ENCODE measurements around the gene PBOV1.
"Not testable (repeated sequence)": the region's sequence is repeated elsewhere in the genome, so short reads cannot be mapped to it uniquely, and the experiment has no call there.

Gene PBOV1

GRCh38 chr6:138238368-138238767, 20.1 kb upstream of the PBOV1 start:
- no peak for DNase-seq (ENCODE audit: low read depth in 3 of 3, low spot score in 1 of 3)

- DNase-seq (ENCODE audit: low read depth in 3 of 3, low spot score in 1 of 3), result no peak
Measured at GRCh38 chr6:138237463-138237862, 19.2 kb upstream of the PBOV1 start.

GRCh38 chr6:138235693-138236092, 17.4 kb upstream of the PBOV1 start:
- DNase-seq (ENCODE audit: low read depth in 3 of 3, low spot score in 1 of 3), result no peak

DNA sequence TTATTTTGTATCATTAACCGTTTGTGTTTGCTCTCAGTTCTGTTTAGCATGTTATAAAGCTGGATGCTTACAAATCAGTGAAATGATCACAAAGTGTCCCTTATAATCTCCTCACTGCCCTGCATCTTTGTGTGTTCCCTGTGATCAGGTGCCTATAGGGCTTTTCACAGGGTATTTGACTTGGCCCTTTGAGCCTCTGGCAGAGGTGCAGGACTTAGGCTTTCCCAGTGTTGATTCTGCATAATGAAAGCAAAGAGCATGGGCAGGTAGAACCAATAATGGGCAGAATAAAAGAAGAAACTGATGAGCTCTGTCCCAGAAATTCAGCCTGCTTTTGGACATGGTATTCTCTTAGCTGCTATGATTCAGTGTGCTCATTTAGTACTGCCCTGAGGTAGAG, 16.9 kb upstream of the PBOV1 start:
- no peak for DNase-seq (ENCODE audit: low read depth in 3 of 3, low spot score in 1 of 3)

DNA sequence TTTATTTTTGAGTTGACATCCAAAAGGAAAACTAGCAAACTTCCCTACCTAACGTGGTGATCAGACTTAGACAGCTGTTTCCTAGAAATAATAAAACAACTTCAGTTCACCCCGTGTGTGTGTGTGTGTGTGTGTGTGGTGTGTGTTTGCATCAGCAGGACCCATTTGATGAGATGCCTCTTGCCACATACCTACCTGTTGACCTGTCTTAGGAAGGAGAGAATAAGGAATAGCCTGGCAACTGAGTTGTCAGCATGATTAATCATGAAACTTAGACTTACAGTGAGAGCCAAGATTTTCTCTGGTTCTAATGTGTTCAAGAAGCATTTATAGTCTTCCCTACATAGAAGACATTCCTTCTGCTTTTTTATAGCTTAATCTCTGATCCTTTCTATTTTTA, 16.1 kb upstream of the PBOV1 start:
- no peak for DNase-seq (ENCODE audit: low read depth in 3 of 3, low spot score in 1 of 3)

DNA sequence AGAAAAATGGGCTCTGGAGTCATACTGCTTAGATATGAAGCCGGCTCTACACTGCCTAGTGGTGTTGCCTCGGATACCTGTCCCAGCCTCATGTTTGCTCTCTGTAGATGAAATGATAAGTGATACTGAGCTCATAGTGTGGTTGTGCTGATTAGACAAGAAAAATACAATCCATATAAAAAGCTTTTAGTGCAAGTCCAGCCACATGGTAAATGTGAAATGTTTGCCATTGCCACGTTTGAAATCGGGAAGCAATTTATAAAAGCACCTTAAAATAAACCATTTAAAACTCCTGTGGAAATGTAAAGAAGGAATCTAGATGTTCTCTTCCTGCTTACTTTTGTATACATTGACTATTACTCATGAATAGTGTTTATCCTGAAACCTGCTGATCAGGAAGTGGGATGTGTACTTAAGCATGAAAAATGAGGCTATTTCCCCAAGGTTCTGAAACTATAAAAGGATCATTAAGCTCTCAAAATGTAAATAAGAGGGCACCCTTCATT, 13.1 kb upstream of the PBOV1 start:
- no peak for DNase-seq (ENCODE audit: low read depth in 3 of 3, low spot score in 1 of 3)

GRCh38 chr6:138230759-138231380, 12.6 kb upstream of the PBOV1 start:
- DNase-seq (ENCODE audit: low read depth in 3 of 3, low spot score in 1 of 3), result no peak

- DNase-seq (ENCODE audit: low read depth in 3 of 3, low spot score in 1 of 3), result no peak
Measured at GRCh38 chr6:138230221-138230620, 11.9 kb upstream of the PBOV1 start.

GRCh38 chr6:138229663-138230179, 11.4 kb upstream of the PBOV1 start:
- no peak for DNase-seq (ENCODE audit: low read depth in 3 of 3, low spot score in 1 of 3)

GRCh38 chr6:138229072-138229471, 10.8 kb upstream of the PBOV1 start:
- no peak for DNase-seq (ENCODE audit: low read depth in 3 of 3, low spot score in 1 of 3)

- no peak for DNase-seq (ENCODE audit: low read depth in 3 of 3, low spot score in 1 of 3)
Measured at GRCh38 chr6:138227316-138227781, 9.1 kb upstream of the PBOV1 start.

DNA sequence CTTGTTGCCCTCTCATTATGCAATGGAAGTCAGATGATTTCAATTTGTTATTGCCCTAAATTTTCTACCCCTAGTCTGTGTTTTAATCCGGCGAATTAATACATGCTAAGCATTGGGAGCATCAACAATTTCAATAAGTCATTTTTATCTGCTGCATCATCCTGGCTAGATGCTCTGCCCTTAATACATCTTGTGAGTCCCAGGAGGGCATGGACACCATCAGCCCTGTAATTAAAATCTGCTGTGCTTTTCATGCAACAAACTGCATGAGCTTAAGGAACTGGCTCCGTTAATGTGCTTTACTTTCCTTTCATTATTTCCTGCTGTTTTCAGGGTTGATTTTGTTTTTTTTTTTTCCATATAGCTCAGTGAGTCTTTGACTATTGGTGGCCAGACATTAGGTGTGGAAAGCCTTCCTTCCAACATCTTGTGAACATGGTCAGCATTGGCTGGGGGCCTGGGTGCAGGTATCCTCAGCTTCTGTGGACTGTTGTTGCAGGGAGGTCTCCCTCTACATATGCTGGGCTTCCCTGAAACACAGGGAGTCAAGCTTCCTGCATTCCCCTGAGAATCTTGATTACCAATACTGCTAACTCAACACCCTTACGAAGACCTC, 8.5 kb upstream of the PBOV1 start:
- DNase-seq (ENCODE audit: low read depth in 3 of 3, low spot score in 1 of 3), result no peak

GRCh38 chr6:138225953-138226352, 7.7 kb upstream of the PBOV1 start:
- DNase-seq (ENCODE audit: low read depth in 3 of 3, low spot score in 1 of 3), result no peak

DNA sequence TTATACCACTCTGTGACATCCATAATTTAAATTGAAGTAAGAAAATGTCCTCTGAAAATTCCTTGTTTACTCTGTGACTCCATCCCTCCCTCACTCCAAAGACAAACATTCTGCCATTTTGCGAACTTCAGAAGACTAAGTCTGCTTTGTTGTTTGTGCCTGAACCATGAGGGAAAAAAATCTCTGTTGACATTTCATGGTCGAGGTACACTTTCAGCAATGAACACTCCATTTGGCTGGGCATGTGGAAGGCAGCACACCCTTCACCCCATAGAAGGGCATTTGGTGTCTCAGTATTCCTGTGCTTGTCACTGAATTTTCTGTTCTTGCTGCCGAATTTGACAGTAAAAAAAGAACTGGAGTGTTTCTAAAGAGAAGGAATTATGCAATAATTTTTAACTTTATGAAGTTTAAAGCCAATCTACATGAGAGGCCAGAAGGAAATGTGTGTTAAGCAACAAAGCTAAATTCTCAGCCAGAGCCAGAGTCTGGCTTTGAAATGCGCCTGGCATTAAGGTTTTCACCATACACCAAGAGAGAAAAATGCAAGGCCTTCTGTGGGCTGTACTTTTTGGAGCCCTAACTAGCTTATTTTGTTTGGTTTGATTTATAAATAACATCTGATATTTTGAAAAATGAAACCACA, 4.7 kb upstream of the PBOV1 start:
- no peak for DNase-seq (ENCODE audit: low read depth in 3 of 3, low spot score in 1 of 3)

DNA sequence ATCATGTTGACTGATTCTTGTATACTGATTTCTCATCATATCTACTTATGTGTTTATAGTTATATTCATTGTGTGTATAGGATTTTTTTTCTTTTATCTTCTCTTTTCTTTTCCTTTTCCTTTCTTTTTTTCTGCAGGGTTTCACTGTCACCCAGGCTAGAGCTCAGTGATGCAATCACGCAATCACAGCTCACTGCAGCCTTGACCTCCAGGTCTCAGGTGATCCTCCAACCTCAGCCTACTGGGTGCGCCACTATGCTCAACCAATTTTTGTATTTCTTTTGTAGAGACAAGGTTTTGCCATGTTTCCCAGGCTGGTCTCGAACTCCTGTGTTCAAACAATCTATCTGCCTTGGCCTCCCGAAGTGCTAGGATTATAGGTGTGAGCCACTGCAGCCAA, 1.6 kb upstream of the PBOV1 start:
- DNase-seq (ENCODE audit: low read depth in 3 of 3, low spot score in 1 of 3), result no peak

DNA sequence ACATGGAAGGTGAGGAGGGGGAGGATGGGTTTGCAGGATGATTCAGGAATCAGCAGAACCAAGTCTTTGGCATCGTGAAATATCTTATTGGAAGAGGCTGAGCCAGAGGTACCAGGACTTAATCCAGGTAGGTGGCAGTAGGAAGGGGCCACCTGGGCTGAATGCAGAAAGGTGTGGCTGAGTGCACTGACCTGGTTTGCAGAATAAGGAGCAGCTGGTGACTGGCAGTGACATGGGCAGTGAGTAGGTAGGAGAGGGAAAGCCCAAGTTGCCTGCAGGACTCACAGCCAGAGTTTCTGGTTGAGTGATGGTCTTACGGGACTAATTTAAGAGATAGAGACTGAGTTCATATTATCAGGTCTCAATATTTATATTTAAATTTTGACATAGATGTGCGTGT, 1.1 kb upstream of the PBOV1 start:
- DNase-seq (ENCODE audit: low read depth in 3 of 3, low spot score in 1 of 3), result no peak

DNA sequence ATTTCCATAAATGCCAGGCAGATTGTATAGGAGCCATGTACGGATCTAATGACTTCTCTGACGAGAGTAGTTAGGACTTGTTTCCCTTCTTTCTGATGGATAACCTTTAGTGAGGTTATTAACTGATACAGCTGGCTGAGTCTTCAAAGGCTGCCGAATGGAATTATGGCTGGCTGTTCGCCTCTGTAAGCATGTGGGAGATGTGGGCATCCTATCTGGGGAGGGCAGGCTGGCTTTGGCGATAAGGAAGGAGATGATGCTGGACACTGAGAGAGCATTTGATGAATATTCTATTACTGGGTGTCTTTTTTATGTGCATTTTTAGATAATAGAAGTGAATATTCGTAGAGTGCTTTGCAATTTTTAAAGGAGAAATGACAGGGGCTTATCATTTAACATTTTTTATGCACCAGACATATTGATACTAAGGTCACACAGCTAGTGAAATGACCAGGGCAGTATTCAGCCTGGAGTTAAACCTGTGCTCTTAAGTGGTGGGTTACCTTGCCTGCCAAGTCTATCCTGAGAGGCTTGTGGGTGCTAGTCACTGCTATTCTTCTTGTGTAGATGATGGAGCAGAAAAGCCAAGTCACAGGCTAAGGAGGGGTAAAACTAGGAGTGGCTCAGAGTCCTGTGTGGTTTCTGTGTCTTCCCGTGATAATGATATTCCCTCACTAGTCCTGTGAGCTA, 3.1 kb downstream of the PBOV1 start:
- DNase-seq (ENCODE audit: low read depth in 3 of 3, low spot score in 1 of 3), result no peak

GRCh38 chr6:138212530-138212929, 5.8 kb downstream of the PBOV1 start:
- not testable (repeated sequence) for DNase-seq (ENCODE audit: low read depth in 3 of 3, low spot score in 1 of 3)

DNA sequence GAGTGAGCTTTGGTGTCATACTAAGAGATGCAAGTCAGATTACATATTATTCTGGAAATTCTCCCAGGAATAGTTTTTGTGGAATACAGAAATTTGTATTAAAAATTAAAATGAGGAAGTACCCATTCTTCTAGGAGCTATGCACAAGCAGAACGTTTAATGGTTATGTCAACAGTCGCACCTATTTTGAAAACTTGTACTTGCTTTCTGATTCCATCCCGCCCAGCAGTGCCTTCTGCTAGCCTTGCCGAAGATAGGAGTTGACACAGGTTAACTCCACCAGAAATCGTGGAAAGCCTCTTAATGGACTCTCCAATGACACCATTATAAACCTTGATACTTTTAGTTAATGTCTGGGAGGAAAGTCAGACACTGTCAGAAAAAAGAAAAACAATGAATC, 6.7 kb downstream of the PBOV1 start:
- no peak for DNase-seq (ENCODE audit: low read depth in 3 of 3, low spot score in 1 of 3)

DNA sequence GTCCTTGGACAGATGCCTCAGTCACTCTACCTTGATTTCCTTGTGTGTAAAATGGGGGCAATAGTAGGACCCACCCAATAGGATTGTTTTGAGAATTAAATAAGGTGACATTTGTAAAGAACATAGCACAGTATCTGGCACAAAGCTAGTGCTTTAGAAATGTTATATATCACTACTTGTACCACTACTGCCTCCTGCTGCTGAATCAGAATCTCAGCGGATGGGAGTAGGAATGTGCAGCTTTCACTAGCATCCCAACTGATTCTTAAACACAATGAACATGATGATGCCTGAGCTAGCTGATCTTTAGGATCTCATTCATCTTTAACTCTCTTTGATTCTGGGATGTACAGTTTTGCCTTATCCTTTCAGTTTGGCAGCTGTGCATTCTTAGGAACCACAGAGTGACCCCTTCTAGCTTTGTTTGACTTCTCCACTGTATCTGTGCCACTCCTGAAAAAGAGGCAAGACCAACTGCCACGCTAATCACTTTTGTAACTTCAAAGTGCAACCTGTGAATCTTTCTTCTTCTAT, 7.2 kb downstream of the PBOV1 start:
- no peak for DNase-seq (ENCODE audit: low read depth in 3 of 3, low spot score in 1 of 3)

GRCh38 chr6:138206862-138207261, 11.4 kb downstream of the PBOV1 start:
- DNase-seq (ENCODE audit: low read depth in 3 of 3, low spot score in 1 of 3), result no peak
